Liver (tissue), 9 donors: Measurements from ENCODE around the gene CEP128. TPM values are rescaled to one million over a fixed set of nuclear protein-coding genes. Genes with fewer than 3 reads are reported as not detected.

ENCODE experiments used
- DNase-seq: peaks from one replicate; pipeline ENCODE4 v3.0.0-alpha.2; 2017; ENCODE audit warnings: low spot score
- H3K27ac ChIP-seq, 2 donors: one replicate each; pipeline ENCODE4 v1.7.0; 2013; ENCODE audit warnings: inconsistent platforms in 2 of 2, low read length in 2 of 2, control low read depth in 1 of 2, low read depth in 1 of 2, mild to moderate bottlenecking in 1 of 2
- H3K27me3 ChIP-seq, 4 donors: one replicate each; pipeline versions ENCODE4 v1.6.1 to v1.7.0; 2013; ENCODE audit warnings: low read length in 3 of 4, inconsistent platforms in 1 of 4, mild to moderate bottlenecking in 1 of 4, moderate library complexity in 1 of 4; ENCODE audit not compliant: control insufficient read depth in 4 of 4, insufficient read depth in 4 of 4
- H3K36me3 ChIP-seq, 4 donors: one replicate each; pipeline versions ENCODE4 v1.6.1 to v1.7.0; 2013; ENCODE audit warnings: low read length in 3 of 4, mild to moderate bottlenecking in 3 of 4, low read depth in 1 of 4, moderate library complexity in 1 of 4; ENCODE audit not compliant: control insufficient read depth in 4 of 4, insufficient read depth in 3 of 4
- H3K4me1 ChIP-seq, 4 donors: one replicate each; pipeline versions ENCODE4 v1.6.1 to v1.7.0; 2013; ENCODE audit warnings: low read length in 3 of 4, mild to moderate bottlenecking in 3 of 4, moderate library complexity in 1 of 4; ENCODE audit not compliant: control insufficient read depth in 4 of 4, insufficient read depth in 4 of 4
- H3K4me3 ChIP-seq, 3 donors: one replicate each; pipeline versions ENCODE4 v1.6.1 to v1.7.0; 2013; ENCODE audit warnings: low read length in 3 of 3, control low read depth in 1 of 3, low read depth in 1 of 3, mild to moderate bottlenecking in 1 of 3
- H3K9ac ChIP-seq, 2 donors: one replicate each; pipeline ENCODE4 v1.7.0; 2013; ENCODE audit warnings: low read length in 2 of 2, mild to moderate bottlenecking in 2 of 2, moderate library complexity in 2 of 2, control low read depth in 1 of 2, low read depth in 1 of 2
- H3K9me3 ChIP-seq, 4 donors: one replicate each; pipeline versions ENCODE4 v1.6.1 to v1.7.0; 2013; ENCODE audit warnings: low read length in 3 of 4; ENCODE audit not compliant: control insufficient read depth in 4 of 4
- EGR1 ChIP-seq, 2 donors: IDR thresholded peaks; 2 replicates each; pipeline ENCODE4 v1.6.1; 2016 to 2018; ENCODE audit warnings: antibody characterized with exemption in 2 of 2, low read depth in 2 of 2
- FOXA1 ChIP-seq: IDR thresholded peaks from 2 replicates; pipeline ENCODE4 v1.6.1; 2016; ENCODE audit warnings: antibody characterized with exemption
- FOXA2 ChIP-seq: IDR thresholded peaks from 2 replicates; pipeline ENCODE4 v1.6.1; 2016; ENCODE audit warnings: antibody characterized with exemption
- GABPA ChIP-seq, 2 donors: IDR thresholded peaks in 1 of 2; conservative IDR thresholded peaks in 1 of 2; 2 replicates each; pipeline ENCODE4 v1.6.1; 2016; ENCODE audit warnings: antibody characterized with exemption in 2 of 2, mild to moderate bottlenecking in 1 of 2, moderate library complexity in 1 of 2
- HNF4A ChIP-seq, 2 donors: conservative IDR thresholded peaks; 2 replicates each; pipeline ENCODE4 v1.6.1; 2016; ENCODE audit warnings: antibody characterized with exemption in 2 of 2, mild to moderate bottlenecking in 2 of 2
- HNF4G ChIP-seq: IDR thresholded peaks from 2 replicates; pipeline ENCODE4 v1.6.1; 2016; ENCODE audit warnings: antibody characterized with exemption
- JUND ChIP-seq, 2 donors: IDR thresholded peaks; 2 replicates each; pipeline ENCODE4 v1.6.1; 2016; ENCODE audit warnings: antibody characterized with exemption in 2 of 2
- NR2F2 ChIP-seq: IDR thresholded peaks from 2 replicates; pipeline ENCODE4 v1.6.1; 2016; ENCODE audit warnings: antibody characterized with exemption
- RXRA ChIP-seq, 2 donors: IDR thresholded peaks; 2 replicates each; pipeline ENCODE4 v1.6.1; 2017 to 2018; ENCODE audit warnings: antibody characterized with exemption in 2 of 2, mild to moderate bottlenecking in 1 of 2
- SP1 ChIP-seq: IDR thresholded peaks from 2 replicates; pipeline ENCODE4 v1.6.1; 2018; ENCODE audit warnings: antibody characterized with exemption, mild to moderate bottlenecking
- TAF1 ChIP-seq: conservative IDR thresholded peaks from 2 replicates; pipeline ENCODE4 v1.6.1; 2016; ENCODE audit warnings: antibody characterized with exemption, mild to moderate bottlenecking
- YY1 ChIP-seq: IDR thresholded peaks from 2 replicates; pipeline ENCODE4 v1.6.1; 2016; ENCODE audit warnings: antibody characterized with exemption, mild to moderate bottlenecking
- WGBS: extraction: QIAGEN DNeasy Blood & Tissue Kit; methylation state at CpG from one replicate; pipeline ENCODE4 v1.1.7; 2013; 5-methylcytosine and 5-hydroxymethylcytosine counted together
- polyA plus RNA-seq, 2 donors: library from polyadenylated mRNA; stranded (reverse) in 1 of 2; unstranded in 1 of 2; fragments of 200-250 nt in 1 of 2; fragments of >200 nt in 1 of 2; fragmentation: Nextera tagmentation in 1 of 2; extraction: Ambion mirVana in 1 of 2; gene quantifications; one replicate each; pipeline versions ENCODE4 v1.2.1 to v1.2.3, GENCODE V29; 2013 to 2015
- total RNA-seq, 2 donors: library from RNA; depleted of rRNA; stranded (reverse); fragments of >200 nt; gene quantifications; one replicate each; pipeline ENCODE4 v1.2.3, GENCODE V29; 2014
- TF ChIP-seq, protein P1 (sequence below): IDR thresholded peaks from 2 replicates; pipeline ENCODE4 v1.6.1; 2016; ENCODE audit warnings: antibody characterized with exemption
- TF ChIP-seq, protein P2 (sequence below): IDR thresholded peaks from 2 replicates; pipeline ENCODE4 v1.6.1; 2016; ENCODE audit warnings: antibody characterized with exemption
- TF ChIP-seq, protein P3 (sequence below): IDR thresholded peaks from 2 replicates; pipeline ENCODE4 v1.6.1; 2016; ENCODE audit warnings: antibody characterized with exemption, mild to moderate bottlenecking
- TF ChIP-seq, protein P4 (sequence below): fragments of 150-350 bp; IDR thresholded peaks from 2 replicates; pipeline ENCODE4 v1.5.1; 2017; ENCODE audit warnings: improper control_type of control experiment, low read depth, low read length; ENCODE audit not compliant: missing input control
- donor health status: healthy.
- donor health status: healthy.
- donor health status: healthy.
- donor health status: healthy.
- donor health status: healthy.

CEP128 gene
- total and polyA plus RNA-seq, 4 donors: 0.27 to 3.8 (median 1.4) TPM

DNA sequence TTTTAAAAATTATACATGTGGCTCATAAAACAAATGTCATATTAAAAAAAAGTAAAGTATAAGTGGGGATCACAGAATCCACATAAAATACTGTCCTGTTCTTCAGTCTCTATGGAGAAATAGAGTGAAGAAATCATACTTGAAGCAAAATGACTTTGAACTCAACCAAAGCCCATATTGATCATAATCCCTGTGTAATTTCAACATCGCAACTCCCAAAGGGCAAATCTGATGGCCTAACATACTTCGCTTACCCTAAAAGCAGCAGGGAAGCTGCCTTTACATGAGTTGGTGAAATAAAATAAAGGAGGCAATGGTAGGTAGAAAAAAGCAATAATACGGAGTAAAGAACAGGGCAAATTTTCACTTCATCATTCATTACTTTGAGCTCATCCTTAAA is 101.8 kb downstream of the CEP128 start:
- Histone ChIP-seq H3K9ac (no peak overlapping the region), H3K9me3 (no peaks in the 10 kb centered on the region), H3K4me3 (no peak overlapping the region), H3K27me3 (no peaks in the 10 kb centered on the region), H3K4me1 (no peaks in the 10 kb centered on the region), H3K27ac (no peak overlapping the region), H3K36me3 (no peaks in the 10 kb centered on the region)
- 78% methylated on average over 3 of the region's 3 CpGs for WGBS
- TF ChIP-seq YY1: no peak
- TF ChIP-seq HNF4A (conservative IDR thresholded peaks at IDR 0.05): peak in 1 of 2 donors; percentile 52
- DNase-seq: no peak

DNA sequence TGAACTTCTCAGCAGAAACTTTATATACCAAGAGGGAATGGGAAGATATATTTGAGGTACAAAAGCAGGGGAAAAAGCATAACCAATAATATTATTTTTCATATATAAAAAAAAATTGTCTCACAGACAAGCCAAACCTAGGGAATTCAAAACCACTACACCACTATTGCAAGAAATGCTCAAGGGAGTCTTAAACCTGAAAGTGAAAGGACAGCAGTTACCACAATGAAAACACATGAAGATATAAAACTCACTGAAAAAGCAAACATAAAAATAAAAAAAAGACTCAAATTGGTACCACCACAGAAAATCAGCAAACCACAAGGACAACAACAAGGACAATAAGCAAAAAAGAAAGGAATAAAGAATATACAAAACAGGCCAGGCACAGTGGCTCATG is 131.9 kb downstream of the CEP128 start:
- Histone ChIP-seq H3K4me3 (no peak overlapping the region), H3K4me1 (no peaks in the 10 kb centered on the region), H3K9ac (no peak overlapping the region), H3K9me3 (no peaks in the 10 kb centered on the region), H3K27me3 (no peaks in the 10 kb centered on the region), H3K27ac (no peak overlapping the region), H3K36me3 (no peaks in the 10 kb centered on the region)
- TF ChIP-seq TAF1: no peak
- TF ChIP-seq SP1: no peak
- TF ChIP-seq EGR1 (IDR thresholded peaks at IDR 0.05; ENCODE audit: low read depth in 2 of 2): no peak
- TF ChIP-seq, protein P1, sequence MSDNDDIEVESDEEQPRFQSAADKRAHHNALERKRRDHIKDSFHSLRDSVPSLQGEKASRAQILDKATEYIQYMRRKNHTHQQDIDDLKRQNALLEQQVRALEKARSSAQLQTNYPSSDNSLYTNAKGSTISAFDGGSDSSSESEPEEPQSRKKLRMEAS: no peak
- TF ChIP-seq, protein P2, sequence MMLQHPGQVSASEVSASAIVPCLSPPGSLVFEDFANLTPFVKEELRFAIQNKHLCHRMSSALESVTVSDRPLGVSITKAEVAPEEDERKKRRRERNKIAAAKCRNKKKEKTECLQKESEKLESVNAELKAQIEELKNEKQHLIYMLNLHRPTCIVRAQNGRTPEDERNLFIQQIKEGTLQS: no peak
- no peak for TF ChIP-seq JUND (IDR thresholded peaks at IDR 0.05)
- TF ChIP-seq FOXA1: no peak
- TF ChIP-seq YY1: no peak
- no peak for TF ChIP-seq HNF4G
- no peak for TF ChIP-seq NR2F2
- no peak for DNase-seq

DNA sequence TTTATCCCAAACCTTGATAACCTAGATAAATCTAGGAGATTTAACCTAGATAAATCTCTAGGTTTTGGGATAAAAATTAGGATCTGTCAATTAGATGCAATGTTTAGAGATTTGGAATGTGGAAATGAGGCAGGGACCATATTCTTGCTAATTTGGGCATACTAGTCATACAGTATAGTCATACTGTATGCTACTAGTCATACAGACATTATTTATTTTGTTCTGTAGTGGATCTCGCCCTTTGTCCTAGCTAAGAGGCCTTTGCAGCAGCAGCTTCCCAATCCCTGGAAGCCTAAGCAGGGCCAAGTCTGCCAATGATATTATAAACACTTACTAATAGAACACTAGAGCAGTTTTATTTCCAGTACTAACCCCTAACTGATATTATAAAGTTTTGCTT is 136.4 kb downstream of the CEP128 start:
- H3K9ac ChIP-seq: no peak overlapping the region

More for the DNA sequence above, 136.4 kb downstream of the CEP128 start:
- H3K9me3 ChIP-seq: peaks cover 0 to under 1% (median 0%) of the 10 kb centered on the region in 4 donors
- DNase-seq: no peak
- H3K36me3 ChIP-seq: no peaks in the 10 kb centered on the region
- TF ChIP-seq FOXA2 (no peak), TAF1 (no peak), HNF4G (no peak), RXRA (IDR thresholded peaks at IDR 0.05) (no peak), YY1 (no peak), FOXA1 (no peak), GABPA (IDR thresholded peaks at IDR 0.05 in 1 of 2, conservative IDR thresholded peaks at IDR 0.05 in 1 of 2) (no peak)
- TF ChIP-seq, protein P3, sequence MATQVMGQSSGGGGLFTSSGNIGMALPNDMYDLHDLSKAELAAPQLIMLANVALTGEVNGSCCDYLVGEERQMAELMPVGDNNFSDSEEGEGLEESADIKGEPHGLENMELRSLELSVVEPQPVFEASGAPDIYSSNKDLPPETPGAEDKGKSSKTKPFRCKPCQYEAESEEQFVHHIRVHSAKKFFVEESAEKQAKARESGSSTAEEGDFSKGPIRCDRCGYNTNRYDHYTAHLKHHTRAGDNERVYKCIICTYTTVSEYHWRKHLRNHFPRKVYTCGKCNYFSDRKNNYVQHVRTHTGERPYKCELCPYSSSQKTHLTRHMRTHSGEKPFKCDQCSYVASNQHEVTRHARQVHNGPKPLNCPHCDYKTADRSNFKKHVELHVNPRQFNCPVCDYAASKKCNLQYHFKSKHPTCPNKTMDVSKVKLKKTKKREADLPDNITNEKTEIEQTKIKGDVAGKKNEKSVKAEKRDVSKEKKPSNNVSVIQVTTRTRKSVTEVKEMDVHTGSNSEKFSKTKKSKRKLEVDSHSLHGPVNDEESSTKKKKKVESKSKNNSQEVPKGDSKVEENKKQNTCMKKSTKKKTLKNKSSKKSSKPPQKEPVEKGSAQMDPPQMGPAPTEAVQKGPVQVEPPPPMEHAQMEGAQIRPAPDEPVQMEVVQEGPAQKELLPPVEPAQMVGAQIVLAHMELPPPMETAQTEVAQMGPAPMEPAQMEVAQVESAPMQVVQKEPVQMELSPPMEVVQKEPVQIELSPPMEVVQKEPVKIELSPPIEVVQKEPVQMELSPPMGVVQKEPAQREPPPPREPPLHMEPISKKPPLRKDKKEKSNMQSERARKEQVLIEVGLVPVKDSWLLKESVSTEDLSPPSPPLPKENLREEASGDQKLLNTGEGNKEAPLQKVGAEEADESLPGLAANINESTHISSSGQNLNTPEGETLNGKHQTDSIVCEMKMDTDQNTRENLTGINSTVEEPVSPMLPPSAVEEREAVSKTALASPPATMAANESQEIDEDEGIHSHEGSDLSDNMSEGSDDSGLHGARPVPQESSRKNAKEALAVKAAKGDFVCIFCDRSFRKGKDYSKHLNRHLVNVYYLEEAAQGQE: no peak
- TF ChIP-seq, protein P1: no peak
- TF ChIP-seq, protein P4, sequence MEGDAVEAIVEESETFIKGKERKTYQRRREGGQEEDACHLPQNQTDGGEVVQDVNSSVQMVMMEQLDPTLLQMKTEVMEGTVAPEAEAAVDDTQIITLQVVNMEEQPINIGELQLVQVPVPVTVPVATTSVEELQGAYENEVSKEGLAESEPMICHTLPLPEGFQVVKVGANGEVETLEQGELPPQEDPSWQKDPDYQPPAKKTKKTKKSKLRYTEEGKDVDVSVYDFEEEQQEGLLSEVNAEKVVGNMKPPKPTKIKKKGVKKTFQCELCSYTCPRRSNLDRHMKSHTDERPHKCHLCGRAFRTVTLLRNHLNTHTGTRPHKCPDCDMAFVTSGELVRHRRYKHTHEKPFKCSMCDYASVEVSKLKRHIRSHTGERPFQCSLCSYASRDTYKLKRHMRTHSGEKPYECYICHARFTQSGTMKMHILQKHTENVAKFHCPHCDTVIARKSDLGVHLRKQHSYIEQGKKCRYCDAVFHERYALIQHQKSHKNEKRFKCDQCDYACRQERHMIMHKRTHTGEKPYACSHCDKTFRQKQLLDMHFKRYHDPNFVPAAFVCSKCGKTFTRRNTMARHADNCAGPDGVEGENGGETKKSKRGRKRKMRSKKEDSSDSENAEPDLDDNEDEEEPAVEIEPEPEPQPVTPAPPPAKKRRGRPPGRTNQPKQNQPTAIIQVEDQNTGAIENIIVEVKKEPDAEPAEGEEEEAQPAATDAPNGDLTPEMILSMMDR: no peak
- no peaks in the 10 kb centered on the region for H3K27me3 ChIP-seq
- 99% methylated on average over 1 of the region's 1 CpG for WGBS
- H3K27ac ChIP-seq: no peak overlapping the region
- H3K4me3 ChIP-seq: no peak overlapping the region
- H3K4me1 ChIP-seq: no peaks in the 10 kb centered on the region
